GM13977 (cell line): ENCODE data around the gene CORO6.

ENCODE experiments used
- DNase-seq: peaks from one replicate; pipeline ENCODE4 v3.0.0; 2012; ENCODE audit warnings: low spot score
- CTCF ChIP-seq: IDR thresholded peaks from 2 replicates; pipeline ENCODE4 v1.5.1; 2012; ENCODE audit warnings: mild to moderate bottlenecking, control low read depth; ENCODE audit not compliant: insufficient read depth; ENCODE audit errors: extremely low read depth, missing control alignments
- in situ Hi-C: fragments of 300-500 bp; cut with MboI; formaldehyde crosslinking; loops from one replicate; pipeline ENCODE4 v1.12.0; 2022; ENCODE audit warnings: low sequenced_read_pairs, low pct_unique_long_range_greater_than_20kb, mixed read lengths, inconsistent platforms; ENCODE audit not compliant: unreplicated experiment

Gene CORO6

DNA sequence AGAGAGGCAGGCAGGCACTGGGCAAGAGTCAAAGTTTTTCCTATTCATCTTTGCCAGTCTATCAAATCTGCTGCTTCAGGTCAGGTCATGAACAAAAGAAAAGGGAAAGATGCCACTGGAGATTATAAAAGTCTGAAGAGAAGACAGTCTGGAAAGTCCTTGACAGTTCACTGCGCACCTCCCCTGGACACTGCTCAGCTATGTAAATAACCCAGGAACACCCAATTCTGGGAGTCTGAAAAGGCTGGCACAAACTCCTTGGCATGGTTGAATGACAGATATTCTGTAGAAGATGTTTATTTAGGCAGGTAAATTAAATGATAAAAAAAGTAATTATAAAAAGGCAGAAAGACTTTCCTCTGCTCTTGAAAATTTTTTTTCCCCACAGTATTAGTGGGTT, 5.2 kb upstream of the CORO6 start:
- in situ Hi-C loops = loop anchor here (25.0 kb wide), 1 partner anchor 309 kb away; the partner anchor contains the start of genes EFCAB5 and SSH2
- TF ChIP-seq CTCF = no peak
- no peak for DNase-seq

- no peak for TF ChIP-seq CTCF
- in situ Hi-C loops = loop anchor here (25.0 kb wide), 1 partner anchor 312 kb away; the partner anchor contains the start of genes EFCAB5 and SSH2
- no peak for DNase-seq
These were observed 2.5 kb upstream of the CORO6 start for GRCh38 chr17:29625037-29625750.

GRCh38 chr17:29624586-29624985, 1.9 kb upstream of the CORO6 start:
- no peak for DNase-seq
- in situ Hi-C loops = no loop called here

DNA sequence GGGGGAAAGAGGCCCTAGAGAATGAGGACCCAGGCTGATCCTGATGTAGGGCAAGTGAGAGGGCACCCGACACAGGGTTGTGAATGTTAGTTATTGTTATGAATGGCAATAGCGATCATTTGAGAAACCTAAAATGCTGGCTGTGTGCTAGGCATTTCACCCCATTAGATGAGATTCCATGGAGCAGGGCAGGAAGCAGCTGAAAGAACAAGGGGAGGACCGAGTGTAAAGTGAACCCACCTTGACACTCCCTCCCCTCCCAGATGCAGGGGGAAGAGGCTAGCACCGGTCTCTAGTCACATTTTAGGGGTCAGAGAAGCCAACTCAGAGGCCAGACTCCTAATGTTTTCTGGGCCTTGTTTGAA, 553 bp upstream of the CORO6 start:
- TF ChIP-seq CTCF = no peak
- in situ Hi-C loops = no loop called here
- no peak for DNase-seq

More at GRCh38 chr17:29624586-29624985, 1.9 kb upstream of the CORO6 start:
- no peak for TF ChIP-seq CTCF

DNA sequence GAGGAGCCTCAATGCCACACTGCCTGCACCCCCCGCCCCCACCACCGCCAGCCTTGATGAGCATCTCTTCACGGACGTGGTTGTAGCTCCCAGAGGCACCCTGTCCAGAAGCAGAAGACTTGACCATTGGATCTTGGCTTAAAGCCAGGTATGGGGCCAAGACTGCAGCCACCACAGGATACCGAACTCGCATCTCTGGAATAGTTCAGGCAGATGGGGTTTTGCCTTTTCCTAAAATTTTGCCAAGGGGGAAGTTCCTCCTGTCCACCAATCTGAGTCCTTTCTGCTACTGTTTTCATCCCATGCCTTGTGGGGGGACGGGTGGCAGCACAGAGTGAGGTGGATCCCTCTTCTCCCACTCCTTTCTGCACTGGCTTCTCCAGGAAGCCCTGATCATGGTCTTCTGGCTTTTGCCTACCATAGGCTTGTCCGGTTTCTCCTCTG, 939 bp downstream of the CORO6 start:
- no peak for DNase-seq
- no peak for TF ChIP-seq CTCF
- in situ Hi-C loops = no loop called here

DNA sequence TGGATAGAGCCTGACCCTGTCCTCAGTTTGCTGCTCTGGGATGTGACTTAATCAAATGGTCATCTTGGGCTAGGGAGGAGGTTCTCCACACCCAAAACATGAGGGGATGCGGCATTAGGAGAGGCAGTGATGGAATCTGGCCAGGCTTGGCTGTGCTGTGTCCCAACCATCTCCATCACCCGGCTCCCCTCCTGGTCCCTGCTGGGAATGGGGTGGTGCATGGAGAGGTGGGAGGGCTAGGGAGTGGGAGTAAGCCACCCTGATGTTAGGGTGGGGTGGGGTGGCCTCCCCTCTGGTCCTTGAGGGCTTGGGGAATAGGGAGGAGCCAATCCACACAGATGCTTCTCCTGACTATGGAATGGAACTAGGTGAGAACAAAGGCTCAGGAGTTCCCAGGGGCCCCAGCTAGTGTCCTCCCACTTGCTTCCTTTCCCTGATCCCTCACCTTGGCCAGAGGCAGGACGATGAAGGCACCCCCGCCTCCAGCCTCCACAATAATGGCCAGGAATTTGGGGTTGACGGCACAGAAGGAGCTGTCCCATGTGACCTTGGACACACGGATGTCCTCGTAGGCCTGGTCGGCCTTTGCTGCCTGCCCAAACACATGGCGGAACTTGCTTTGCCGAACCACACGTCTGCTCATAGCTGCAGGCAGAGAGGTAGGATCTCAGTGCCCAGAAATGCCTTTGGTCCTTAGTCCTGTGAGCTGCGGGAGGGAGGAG, 1.8 kb downstream of the CORO6 start:
- in situ Hi-C loops = no loop called here
- no peak for DNase-seq
- TF ChIP-seq CTCF = no peak
